SK-N-SH (cell line): ENCODE results near the gene VEGFB.

ENCODE experiments used
- CTCF ChIP-seq: fragments of 200-600 bp; sonication (generic); IDR thresholded peaks from 2 replicates; pipeline ENCODE4 v1.6.1; 2017; ENCODE audit warnings: antibody characterized with exemption, mild to moderate bottlenecking, moderate library complexity
- EZH2phosphoT487 ChIP-seq: fragments of 200-600 bp; sonication (generic); IDR thresholded peaks from 2 replicates; pipeline ENCODE4 v1.6.1; 2017; ENCODE audit warnings: low read depth, mixed run types, mild to moderate bottlenecking, antibody characterized with exemption, moderate library complexity, borderline replicate concordance
- MXI1 ChIP-seq: IDR thresholded peaks from 2 replicates; pipeline ENCODE4 v1.6.1; 2012; ENCODE audit warnings: mild to moderate bottlenecking, low read depth, low read length, improper control_type of control experiment
- PBX3 ChIP-seq: IDR thresholded peaks from 2 replicates; pipeline ENCODE4; 2012
- POLR2AphosphoS5 ChIP-seq: IDR thresholded peaks from 2 replicates; pipeline ENCODE4 v1.6.1; 2012; ENCODE audit warnings: low read depth, low read length
- REST ChIP-seq: IDR thresholded peaks from 2 replicates; pipeline ENCODE4 v1.6.1; 2012; ENCODE audit warnings: mild to moderate bottlenecking, low read depth, low read length, moderate library complexity
- SIN3A ChIP-seq: IDR thresholded peaks from 2 replicates; pipeline ENCODE4 v1.6.1; 2012; ENCODE audit warnings: low read depth, mild to moderate bottlenecking, low read length, moderate library complexity, borderline replicate concordance
- TCF12 ChIP-seq: IDR thresholded peaks from 2 replicates; pipeline ENCODE4 v1.4.0; 2012
- USF1 ChIP-seq: IDR thresholded peaks from 2 replicates; pipeline ENCODE4 v1.4.0; 2012; ENCODE audit warnings: low read depth, borderline replicate concordance
- YY1 ChIP-seq: IDR thresholded peaks from 2 replicates; pipeline ENCODE4 v1.4.0; 2012; ENCODE audit warnings: low read depth, mild to moderate bottlenecking

GRCh38 chr11:64260147-64260708 lies 25.8 kb downstream of the VEGFB start:
- TF ChIP-seq CTCF (no peak), POLR2AphosphoS5 (no peak), MXI1 (no peak), USF1 (no peak), TCF12 (no peak), EZH2phosphoT487 (no peak), YY1 (no peak), PBX3 (no peak), SIN3A (no peak), REST (no peak)
